Panc1 (cell line): ENCODE data around the gene MECR. TPM values are rescaled to one million over a fixed set of nuclear protein-coding genes. Genes with fewer than 3 reads are reported as not detected.

Experiments
- ATAC-seq: fragments of 200-7000 bp; cut with Tn5 transposase; 2 replicates; pipeline ENCODE4 v1.9.1; 2020; ENCODE audit warnings: mild to moderate bottlenecking, moderate library complexity
- BruUV-seq: library from RNA; stranded (reverse); fragments of 400-500 nt; replicated peaks from 2 replicates; lab custom pipeline; 2021; lab: Mats Ljungman, UMichigan
- CTCF ChIA-PET: fragments of 300-600 bp; sonication (Branson Sonifier 250); formaldehyde crosslinking; loops from one replicate; lab custom pipeline; 2022; ENCODE audit warnings: antibody characterized with exemption; lab: Charles Lee
- POLR2A ChIA-PET: fragments of 300-600 bp; sonication (Branson Sonifier 250); formaldehyde crosslinking; loops from one replicate; lab custom pipeline; 2022; ENCODE audit warnings: antibody characterized with exemption; lab: Charles Lee
- DNase-seq: peaks from one replicate; pipeline ENCODE4 v3.0.0-alpha.2; 2010; ENCODE audit warnings: low read depth, low spot score
- H3K27ac ChIP-seq: 2 replicates; pipeline ENCODE4 v1.5.1; 2011; ENCODE audit warnings: mild to moderate bottlenecking, low read length, inconsistent platforms
- H3K27me3 ChIP-seq: fragments of 200-500 bp; sonication (Bioruptor generic); 2 replicates; pipeline ENCODE4 v1.6.0; 2014; ENCODE audit warnings: low read length, inconsistent platforms; ENCODE audit not compliant: control insufficient read depth, insufficient read depth
- H3K36me3 ChIP-seq: fragments of 200-500 bp; sonication (Bioruptor generic); 2 replicates; pipeline ENCODE4 v1.5.1; 2014; ENCODE audit warnings: inconsistent platforms, mild to moderate bottlenecking, low read length, moderate library complexity; ENCODE audit not compliant: control insufficient read depth, insufficient read depth
- H3K4me1 ChIP-seq: 2 replicates; pipeline ENCODE4 v1.5.1; 2011; ENCODE audit warnings: inconsistent platforms, mild to moderate bottlenecking, low read length, moderate library complexity; ENCODE audit not compliant: control insufficient read depth, insufficient read depth
- H3K4me3 ChIP-seq, 2 experiments: 2 replicates each; pipeline ENCODE4 v1.5.1; 2011 to 2012; ENCODE audit warnings: low read depth in 2 of 2, low read length in 2 of 2, mild to moderate bottlenecking in 2 of 2, inconsistent platforms in 1 of 2, moderate library complexity in 1 of 2
- H3K9me3 ChIP-seq: fragments of 200-500 bp; sonication (Bioruptor generic); 2 replicates; pipeline ENCODE4 v1.5.1; 2014; ENCODE audit warnings: low read depth, mild to moderate bottlenecking, inconsistent platforms, low read length, moderate library complexity; ENCODE audit not compliant: control insufficient read depth, insufficient read depth
- CTCF ChIP-seq: fragments of 450-650 bp; IDR thresholded peaks from 2 replicates; pipeline ENCODE4 v1.5.1; 2017; ENCODE audit warnings: mild to moderate bottlenecking
- POLR2AphosphoS5 ChIP-seq: IDR thresholded peaks from 2 replicates; pipeline ENCODE4 v1.6.1; 2012; ENCODE audit warnings: mild to moderate bottlenecking, low read depth, low read length, moderate library complexity
- REST ChIP-seq, 2 experiments: IDR thresholded peaks; 2 replicates each; pipeline ENCODE4 v1.6.1; 2011 to 2012; ENCODE audit warnings: low read depth in 2 of 2, control low read depth in 1 of 2, low read length in 1 of 2, mild to moderate bottlenecking in 1 of 2, moderate library complexity in 1 of 2; ENCODE audit not compliant: insufficient read depth in 1 of 2
- SIN3A ChIP-seq: IDR thresholded peaks from 2 replicates; pipeline ENCODE4 v1.6.1; 2012; ENCODE audit warnings: low read depth, mild to moderate bottlenecking, low read length, moderate library complexity, borderline replicate concordance; ENCODE audit not compliant: insufficient read depth
- TCF7L2 ChIP-seq: IDR thresholded peaks from 2 replicates; pipeline ENCODE4 v1.6.1; 2011; ENCODE audit warnings: mild to moderate bottlenecking, low read depth, low read length, inconsistent platforms
- in situ Hi-C: cut with HindIII; loops from 2 replicates; pipeline ENCODE4 v1.10.0; 2016; ENCODE audit warnings: low sequenced_read_pairs, low pct_unique_long_range_greater_than_20kb
- intact Hi-C: fragments of 100-400 bp; cut with micrococcal nuclease; formaldehyde crosslinking; loops from one replicate; pipeline ENCODE4 v1.10.0; 2022; ENCODE audit not compliant: unreplicated experiment
- total RNA-seq: library from RNA; stranded (reverse); gene quantifications from one replicate; pipeline ENCODE4 v1.2.1, GENCODE V29; 2021; ENCODE audit not compliant: unreplicated experiment

MECR gene
- total RNA-seq, 1 experiment from 2014 or later: 25.7 TPM

DNA sequence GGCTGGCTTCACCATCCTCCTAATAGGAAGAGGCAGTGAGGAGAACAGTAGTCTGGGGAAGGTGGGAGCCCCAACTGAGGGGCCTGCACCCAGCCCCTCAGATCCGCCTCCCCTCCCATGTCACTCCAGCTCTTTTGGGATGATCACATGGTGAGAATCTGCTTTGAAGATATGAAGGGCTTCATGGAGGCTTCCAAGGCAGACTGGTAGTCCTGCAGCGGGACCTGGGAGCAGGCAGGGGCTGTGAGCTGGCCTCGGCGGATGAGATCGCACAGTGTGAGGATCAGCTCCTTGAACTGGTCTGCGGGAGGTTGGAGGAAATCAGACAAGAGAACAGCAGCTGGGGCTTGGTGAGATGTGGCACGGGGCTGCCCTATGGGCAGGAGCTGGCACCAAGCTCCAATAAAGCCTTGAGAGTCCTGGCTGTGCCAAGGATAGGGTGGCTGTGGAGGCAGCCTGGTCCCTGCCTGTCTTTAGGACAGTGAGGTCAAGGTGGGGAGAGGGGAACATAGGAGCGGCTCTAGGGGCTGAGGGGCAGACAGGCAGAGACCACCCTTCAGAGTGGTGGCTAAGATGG lies 36.8 kb downstream of the MECR start:
- no peak for ATAC-seq
- POLR2A ChIA-PET: no interaction called here
- CTCF ChIA-PET: interaction anchor here (0.5 kb wide), 1 partner anchor 334 kb away, joined by 3 read pairs; no protein-coding TSS in a partner anchor
- in situ Hi-C loops (no loop called here), intact Hi-C loops (no loop called here)
- no peaks in the 10 kb centered on the region for H3K36me3 ChIP-seq
- no peak for DNase-seq
- no peaks in the 10 kb centered on the region for H3K9me3 ChIP-seq
- TF ChIP-seq SIN3A: no peak
- TF ChIP-seq CTCF: no peak
- no peak for TF ChIP-seq TCF7L2
- TF ChIP-seq REST (IDR thresholded peaks at IDR 0.05; ENCODE audit: insufficient read depth in 1 of 2, low read depth in 2 of 2, low read length in 1 of 2): no peak
- TF ChIP-seq POLR2AphosphoS5: no peak
- no TSS peak for BruUV-seq
- H3K4me3 ChIP-seq: no peak overlapping the region
- no peak overlapping the region for H3K27ac ChIP-seq
- H3K27me3 ChIP-seq: no peaks in the 10 kb centered on the region
- no peaks in the 10 kb centered on the region for H3K4me1 ChIP-seq

GRCh38 chr1:29190718-29191117 lies 40.0 kb downstream of the MECR start:
- intact Hi-C loops: no loop called here

More at GRCh38 chr1:29190718-29191117, 40.0 kb downstream of the MECR start:
- Histone ChIP-seq H3K4me1 (no peaks in the 10 kb centered on the region), H3K36me3 (no peaks in the 10 kb centered on the region), H3K9me3 (no peaks in the 10 kb centered on the region), H3K4me3 (no peak overlapping the region), H3K27ac (no peak overlapping the region), H3K27me3 (no peaks in the 10 kb centered on the region)
- in situ Hi-C loops: no loop called here
- no peak for ATAC-seq
- CTCF ChIA-PET: no interaction called here
- POLR2A ChIA-PET: no interaction called here
- no TSS peak for BruUV-seq
- TF ChIP-seq CTCF (no peak), TCF7L2 (no peak), SIN3A (no peak), REST (IDR thresholded peaks at IDR 0.05; ENCODE audit: insufficient read depth in 1 of 2, low read depth in 2 of 2, low read length in 1 of 2) (no peak), POLR2AphosphoS5 (no peak)
- no peak for DNase-seq
